K562 treated with DMSO at 1 percent for 48 hours (cell line): ENCODE measurements around the gene TMEM255B. TPM values are rescaled to one million over a fixed set of nuclear protein-coding genes. Genes with fewer than 3 reads are reported as not detected.

ENCODE experiments used
- total RNA-seq: library from RNA; unstranded; fragments of 300-600 nt; gene quantifications from 2 replicates; pipeline ENCODE4 v1.2.3, GENCODE V29; 2022; ENCODE audit warnings: low replicate concordance; ENCODE audit errors: extremely low read depth

Gene TMEM255B
- total RNA-seq = not detected in 2 replicates

DNA sequence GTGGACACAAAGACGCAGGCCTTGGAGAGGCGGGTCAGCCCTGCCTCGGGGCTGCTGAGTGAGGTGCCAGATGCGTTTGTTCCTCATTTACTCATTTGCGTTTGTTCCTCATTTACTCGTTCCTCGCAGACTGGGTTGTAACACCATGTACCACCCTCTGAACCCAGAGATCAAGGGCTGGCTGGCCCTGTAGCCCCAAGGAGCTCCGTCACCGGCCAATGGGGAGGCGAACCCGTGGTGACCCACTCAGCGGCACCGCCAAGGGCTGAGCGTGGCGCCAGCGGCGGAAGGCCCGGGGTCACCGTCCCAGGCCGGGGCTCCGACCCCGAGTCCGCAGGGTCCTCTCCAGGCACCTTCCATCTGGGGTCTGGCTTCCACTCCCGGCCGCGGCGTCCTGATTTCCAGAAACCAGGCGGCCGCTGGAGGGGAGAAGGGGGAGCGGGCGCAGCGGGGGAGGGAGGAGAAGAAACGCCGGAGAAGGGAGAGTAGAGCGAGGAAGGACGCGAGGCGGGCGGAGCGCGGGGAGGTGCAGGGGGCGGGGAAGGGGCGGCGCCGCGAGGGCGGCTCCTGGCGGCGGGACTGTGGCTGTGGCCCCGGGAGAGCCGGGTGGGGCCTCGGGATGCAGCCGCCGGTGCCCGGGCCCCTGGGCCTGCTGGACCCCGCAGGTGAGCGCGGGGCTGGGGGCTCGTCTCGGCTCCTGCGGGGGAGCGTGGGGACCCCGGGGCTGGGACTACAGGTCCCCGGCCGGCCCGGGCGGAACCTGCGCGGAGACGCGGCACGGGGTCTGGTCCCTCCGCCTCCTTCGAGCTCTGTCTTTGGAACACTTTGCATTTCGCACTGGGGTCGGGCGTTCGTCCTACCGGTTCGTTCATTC is at the start of gene TMEM255B:
TSS of gene TMEM255B (plus strand) at position 576 of the 874 bp plus-strand sequence. CDS start at position 620, 44 bp downstream.

GRCh38 chr13:113863524-113864272 is 104.7 kb downstream of the TMEM255B start, which contains the start of gene GAS6:
Gene GAS6, minus strand, starts transcription at chr13:113864076. Its CDS starts 156 bp downstream, at chr13:113863920.

Other genes with a start within 250 kb of the TMEM255B start
- not detected in 2 replicates for gene TFDP1, start 174.5 kb upstream of the TMEM255B start, total RNA-seq
- gene ATP4B, start 101.0 kb upstream of the TMEM255B start, total RNA-seq = not detected in 2 replicates
- not detected in 2 replicates for gene GRK1, start 92.0 kb upstream of the TMEM255B start, total RNA-seq
- not detected in 2 replicates for gene GAS6, start 104.8 kb downstream of the TMEM255B start, total RNA-seq
- not detected in 2 replicates for gene C13orf46, start 214.8 kb downstream of the TMEM255B start, total RNA-seq